CD4-positive, alpha-beta T cell treated with Interleukin-4 for 1 hour (primary cell): ENCODE measurements around the gene BBOX1.
"Not testable (repeated sequence)": the region's sequence is repeated elsewhere in the genome, so short reads cannot be mapped to it uniquely, and the experiment has no call there.

Source experiments
- DNase-seq, 2 donors: peaks; one replicate each; pipeline ENCODE4 v3.0.0-alpha.2; 2020 to 2022

Gene BBOX1

GRCh38 chr11:27138716-27139115 lies 98.1 kb downstream of the BBOX1 start:
- no peak for DNase-seq

GRCh38 chr11:27139742-27140367 lies 99.2 kb downstream of the BBOX1 start:
- no peak for DNase-seq

- no peak for DNase-seq
These were observed 101.0 kb downstream of the BBOX1 start for GRCh38 chr11:27141576-27141975.

GRCh38 chr11:27147916-27148315 lies 107.3 kb downstream of the BBOX1 start:
- no peak for DNase-seq

GRCh38 chr11:27148506-27148905 lies 107.9 kb downstream of the BBOX1 start:
- no peak for DNase-seq

- no peak for DNase-seq
These were observed 109.5 kb downstream of the BBOX1 start for GRCh38 chr11:27150098-27150497.

- DNase-seq: no peak
These were observed 112.5 kb downstream of the BBOX1 start for GRCh38 chr11:27153136-27153535.

- no peak for DNase-seq
These were observed 118.1 kb downstream of the BBOX1 start for GRCh38 chr11:27158456-27159334.

- DNase-seq: no peak
These were observed 118.7 kb downstream of the BBOX1 start for GRCh38 chr11:27159335-27159679.

- no peak for DNase-seq
These were observed 120.5 kb downstream of the BBOX1 start for GRCh38 chr11:27161071-27161470.

GRCh38 chr11:27162237-27162636 lies 121.6 kb downstream of the BBOX1 start:
- DNase-seq: no peak

- DNase-seq: no peak
These were observed 125.5 kb downstream of the BBOX1 start for GRCh38 chr11:27166130-27166529.

GRCh38 chr11:27171376-27171958 lies 130.9 kb downstream of the BBOX1 start:
- DNase-seq: no peak

- DNase-seq: no peak
These were observed 132.9 kb downstream of the BBOX1 start for GRCh38 chr11:27173545-27173944.

GRCh38 chr11:27174021-27174420 lies 133.4 kb downstream of the BBOX1 start:
- DNase-seq: no peak

- no peak for DNase-seq
These were observed 134.1 kb downstream of the BBOX1 start for GRCh38 chr11:27174672-27175210.

GRCh38 chr11:27175562-27175961 lies 134.9 kb downstream of the BBOX1 start:
- not testable (repeated sequence) for DNase-seq
